ENCODE data around the gene SPAG16.

GRCh38 chr2:214244847-214245246, 960.6 kb downstream of the SPAG16 start:
- TF ChIP-seq CTCF (IDR thresholded peaks at IDR 0.05; ENCODE audit: low read length) = no peak
- no peak for TF ChIP-seq EZH2 (IDR thresholded peaks at IDR 0.05; ENCODE audit: borderline replicate concordance, low read length)

Data from OCI-LY1 (cell line).